Fibroblast of upper back skin (primary cell): ENCODE data around the gene C2CD4B.

ENCODE experiments used
- DNase-seq: peaks from one replicate; pipeline ENCODE4 v3.0.0-alpha.2; 2013

C2CD4B gene

GRCh38 chr15:62165104-62165792, at the start of gene C2CD4B:
C2CD4B (minus strand) TSS chr15:62165285; CDS start chr15:62164984, 301 bp downstream.
- no peak for DNase-seq

GRCh38 chr15:62212741-62213140, 47.7 kb upstream of the C2CD4B start:
- DNase-seq = no peak

- no peak for DNase-seq
Measured at GRCh38 chr15:62211348-62211747, 46.3 kb upstream of the C2CD4B start.

- no peak for DNase-seq
Measured at GRCh38 chr15:62209821-62210220, 44.7 kb upstream of the C2CD4B start.

GRCh38 chr15:62209322-62209721, 44.2 kb upstream of the C2CD4B start:
- DNase-seq = no peak

GRCh38 chr15:62208884-62209283, 43.8 kb upstream of the C2CD4B start:
- no peak for DNase-seq

- no peak for DNase-seq
Measured at GRCh38 chr15:62208367-62208766, 43.3 kb upstream of the C2CD4B start.

GRCh38 chr15:62190675-62191074, 25.6 kb upstream of the C2CD4B start:
- no peak for DNase-seq

GRCh38 chr15:62190274-62190673, 25.2 kb upstream of the C2CD4B start:
- DNase-seq = no peak

GRCh38 chr15:62188744-62189143, 23.7 kb upstream of the C2CD4B start:
- DNase-seq = no peak

GRCh38 chr15:62187910-62188309, 22.8 kb upstream of the C2CD4B start:
- DNase-seq = no peak

- no peak for DNase-seq
Measured at GRCh38 chr15:62187425-62187824, 22.3 kb upstream of the C2CD4B start.

GRCh38 chr15:62186578-62186977, 21.5 kb upstream of the C2CD4B start:
- no peak for DNase-seq

GRCh38 chr15:62183130-62183529, 18.0 kb upstream of the C2CD4B start:
- no peak for DNase-seq

GRCh38 chr15:62173215-62173614, 8.1 kb upstream of the C2CD4B start:
- peak; percentile 6 for DNase-seq

- no peak for DNase-seq
Measured at GRCh38 chr15:62171882-62172281, 6.8 kb upstream of the C2CD4B start.

- peak; percentile 42 for DNase-seq
Measured at GRCh38 chr15:62165793-62166375, 799 bp upstream of the C2CD4B start.

- DNase-seq = no peak
Measured at GRCh38 chr15:62164396-62165103, 535 bp downstream of the C2CD4B start.

GRCh38 chr15:62164014-62164395, 1.1 kb downstream of the C2CD4B start:
- no peak for DNase-seq

- DNase-seq = no peak
Measured at GRCh38 chr15:62163397-62164013, 1.6 kb downstream of the C2CD4B start.

GRCh38 chr15:62153228-62153627, 11.9 kb downstream of the C2CD4B start:
- DNase-seq = no peak

GRCh38 chr15:62150445-62150844, 14.6 kb downstream of the C2CD4B start:
- no peak for DNase-seq

- DNase-seq = no peak
Measured at GRCh38 chr15:62149729-62150128, 15.4 kb downstream of the C2CD4B start.

- no peak for DNase-seq
Measured at GRCh38 chr15:62147551-62147950, 17.5 kb downstream of the C2CD4B start.
